OCI-M1 (cell line): Measurements from ENCODE around the gene PLBD1.

ENCODE experiments used
- DNase-seq: peaks from one replicate; lab custom pipeline; 2025; lab: John Stamatoyannopoulos, UW

PLBD1 gene

GRCh38 chr12:14505626-14506596 lies 61.8 kb downstream of the PLBD1 start:
- peak; percentile 76 for DNase-seq

- no peak for DNase-seq
These were observed 72.4 kb downstream of the PLBD1 start for GRCh38 chr12:14495326-14495725.

- DNase-seq, result no peak
These were observed 84.8 kb downstream of the PLBD1 start for GRCh38 chr12:14482886-14483285.

- DNase-seq, result no peak
These were observed 85.3 kb downstream of the PLBD1 start for GRCh38 chr12:14482361-14482760.

GRCh38 chr12:14481201-14481600 lies 86.5 kb downstream of the PLBD1 start:
- no peak for DNase-seq

- no peak for DNase-seq
These were observed 88.7 kb downstream of the PLBD1 start for GRCh38 chr12:14479004-14479403.

- peak; percentile 37 for DNase-seq
These were observed 93.9 kb downstream of the PLBD1 start for GRCh38 chr12:14473707-14474287.

GRCh38 chr12:14471497-14471896 lies 96.2 kb downstream of the PLBD1 start:
- DNase-seq, result no peak

GRCh38 chr12:14460212-14460841 lies 107.4 kb downstream of the PLBD1 start:
- DNase-seq, result no peak

- peak; percentile 70 for DNase-seq
These were observed 113.4 kb downstream of the PLBD1 start for GRCh38 chr12:14454098-14454907.
